Liver (tissue), 9 donors: ENCODE measurements around the gene TMEM178A. TPM values are rescaled to one million over a fixed set of nuclear protein-coding genes. Genes with fewer than 3 reads are reported as not detected.

Experiments used
- DNase-seq: peaks from one replicate; pipeline ENCODE4 v3.0.0-alpha.2; 2017; ENCODE audit warnings: low spot score
- H3K27ac ChIP-seq, 2 donors: one replicate each; pipeline ENCODE4 v1.7.0; 2013; ENCODE audit warnings: inconsistent platforms in 2 of 2, low read length in 2 of 2, control low read depth in 1 of 2, low read depth in 1 of 2, mild to moderate bottlenecking in 1 of 2
- H3K27me3 ChIP-seq, 4 donors: one replicate each; pipeline versions ENCODE4 v1.6.1 to v1.7.0; 2013; ENCODE audit warnings: low read length in 3 of 4, inconsistent platforms in 1 of 4, mild to moderate bottlenecking in 1 of 4, moderate library complexity in 1 of 4; ENCODE audit not compliant: control insufficient read depth in 4 of 4, insufficient read depth in 4 of 4
- H3K36me3 ChIP-seq, 4 donors: one replicate each; pipeline versions ENCODE4 v1.6.1 to v1.7.0; 2013; ENCODE audit warnings: low read length in 3 of 4, mild to moderate bottlenecking in 3 of 4, low read depth in 1 of 4, moderate library complexity in 1 of 4; ENCODE audit not compliant: control insufficient read depth in 4 of 4, insufficient read depth in 3 of 4
- H3K4me1 ChIP-seq, 4 donors: one replicate each; pipeline versions ENCODE4 v1.6.1 to v1.7.0; 2013; ENCODE audit warnings: low read length in 3 of 4, mild to moderate bottlenecking in 3 of 4, moderate library complexity in 1 of 4; ENCODE audit not compliant: control insufficient read depth in 4 of 4, insufficient read depth in 4 of 4
- H3K4me3 ChIP-seq, 3 donors: one replicate each; pipeline versions ENCODE4 v1.6.1 to v1.7.0; 2013; ENCODE audit warnings: low read length in 3 of 3, control low read depth in 1 of 3, low read depth in 1 of 3, mild to moderate bottlenecking in 1 of 3
- H3K9ac ChIP-seq, 2 donors: one replicate each; pipeline ENCODE4 v1.7.0; 2013; ENCODE audit warnings: low read length in 2 of 2, mild to moderate bottlenecking in 2 of 2, moderate library complexity in 2 of 2, control low read depth in 1 of 2, low read depth in 1 of 2
- H3K9me3 ChIP-seq, 4 donors: one replicate each; pipeline versions ENCODE4 v1.6.1 to v1.7.0; 2013; ENCODE audit warnings: low read length in 3 of 4; ENCODE audit not compliant: control insufficient read depth in 4 of 4
- EGR1 ChIP-seq, 2 donors: IDR thresholded peaks; 2 replicates each; pipeline ENCODE4 v1.6.1; 2016 to 2018; ENCODE audit warnings: antibody characterized with exemption in 2 of 2, low read depth in 2 of 2
- FOXA1 ChIP-seq: IDR thresholded peaks from 2 replicates; pipeline ENCODE4 v1.6.1; 2016; ENCODE audit warnings: antibody characterized with exemption
- FOXA2 ChIP-seq: IDR thresholded peaks from 2 replicates; pipeline ENCODE4 v1.6.1; 2016; ENCODE audit warnings: antibody characterized with exemption
- GABPA ChIP-seq, 2 donors: IDR thresholded peaks in 1 of 2; conservative IDR thresholded peaks in 1 of 2; 2 replicates each; pipeline ENCODE4 v1.6.1; 2016; ENCODE audit warnings: antibody characterized with exemption in 2 of 2, mild to moderate bottlenecking in 1 of 2, moderate library complexity in 1 of 2
- HNF4A ChIP-seq, 2 donors: conservative IDR thresholded peaks; 2 replicates each; pipeline ENCODE4 v1.6.1; 2016; ENCODE audit warnings: antibody characterized with exemption in 2 of 2, mild to moderate bottlenecking in 2 of 2
- HNF4G ChIP-seq: IDR thresholded peaks from 2 replicates; pipeline ENCODE4 v1.6.1; 2016; ENCODE audit warnings: antibody characterized with exemption
- JUND ChIP-seq, 2 donors: IDR thresholded peaks; 2 replicates each; pipeline ENCODE4 v1.6.1; 2016; ENCODE audit warnings: antibody characterized with exemption in 2 of 2
- NR2F2 ChIP-seq: IDR thresholded peaks from 2 replicates; pipeline ENCODE4 v1.6.1; 2016; ENCODE audit warnings: antibody characterized with exemption
- RAD21 ChIP-seq, 2 donors: IDR thresholded peaks; 2 replicates each; pipeline ENCODE4 v1.6.1; 2016; ENCODE audit warnings: antibody characterized with exemption in 2 of 2, mild to moderate bottlenecking in 2 of 2
- RXRA ChIP-seq, 2 donors: IDR thresholded peaks; 2 replicates each; pipeline ENCODE4 v1.6.1; 2017 to 2018; ENCODE audit warnings: antibody characterized with exemption in 2 of 2, mild to moderate bottlenecking in 1 of 2
- SP1 ChIP-seq: IDR thresholded peaks from 2 replicates; pipeline ENCODE4 v1.6.1; 2018; ENCODE audit warnings: antibody characterized with exemption, mild to moderate bottlenecking
- TAF1 ChIP-seq: conservative IDR thresholded peaks from 2 replicates; pipeline ENCODE4 v1.6.1; 2016; ENCODE audit warnings: antibody characterized with exemption, mild to moderate bottlenecking
- YY1 ChIP-seq: IDR thresholded peaks from 2 replicates; pipeline ENCODE4 v1.6.1; 2016; ENCODE audit warnings: antibody characterized with exemption, mild to moderate bottlenecking
- WGBS: extraction: QIAGEN DNeasy Blood & Tissue Kit; methylation state at CpG from one replicate; pipeline ENCODE4 v1.1.7; 2013; 5-methylcytosine and 5-hydroxymethylcytosine counted together
- polyA plus RNA-seq, 2 donors: library from polyadenylated mRNA; stranded (reverse) in 1 of 2; unstranded in 1 of 2; fragments of 200-250 nt in 1 of 2; fragments of >200 nt in 1 of 2; fragmentation: Nextera tagmentation in 1 of 2; extraction: Ambion mirVana in 1 of 2; gene quantifications; one replicate each; pipeline versions ENCODE4 v1.2.1 to v1.2.3, GENCODE V29; 2013 to 2015
- total RNA-seq, 2 donors: library from RNA; depleted of rRNA; stranded (reverse); fragments of >200 nt; gene quantifications; one replicate each; pipeline ENCODE4 v1.2.3, GENCODE V29; 2014
- TF ChIP-seq, protein P1 (sequence below): fragments of 150-350 bp; IDR thresholded peaks from 2 replicates; pipeline ENCODE4 v1.5.1; 2017; ENCODE audit warnings: improper control_type of control experiment, low read depth, low read length; ENCODE audit not compliant: missing input control
- TF ChIP-seq, protein P2 (sequence below): IDR thresholded peaks from 2 replicates; pipeline ENCODE4 v1.6.1; 2016; ENCODE audit warnings: antibody characterized with exemption, mild to moderate bottlenecking
- TF ChIP-seq, protein P3 (sequence below): IDR thresholded peaks from 2 replicates; pipeline ENCODE4 v1.6.1; 2016; ENCODE audit warnings: antibody characterized with exemption
- TF ChIP-seq, protein P4 (sequence below): IDR thresholded peaks from 2 replicates; pipeline ENCODE4 v1.6.1; 2016; ENCODE audit warnings: antibody characterized with exemption
- TF ChIP-seq, protein P5 (sequence below): IDR thresholded peaks from 2 replicates; pipeline ENCODE4 v1.6.1; 2016; ENCODE audit warnings: antibody characterized with exemption
- donor health status: healthy.
- donor health status: healthy.
- donor health status: healthy.
- donor health status: healthy.
- donor health status: healthy.

Gene TMEM178A
- total and polyA plus RNA-seq, 4 donors = 0.21 to 0.64 (median 0.49) TPM

DNA sequence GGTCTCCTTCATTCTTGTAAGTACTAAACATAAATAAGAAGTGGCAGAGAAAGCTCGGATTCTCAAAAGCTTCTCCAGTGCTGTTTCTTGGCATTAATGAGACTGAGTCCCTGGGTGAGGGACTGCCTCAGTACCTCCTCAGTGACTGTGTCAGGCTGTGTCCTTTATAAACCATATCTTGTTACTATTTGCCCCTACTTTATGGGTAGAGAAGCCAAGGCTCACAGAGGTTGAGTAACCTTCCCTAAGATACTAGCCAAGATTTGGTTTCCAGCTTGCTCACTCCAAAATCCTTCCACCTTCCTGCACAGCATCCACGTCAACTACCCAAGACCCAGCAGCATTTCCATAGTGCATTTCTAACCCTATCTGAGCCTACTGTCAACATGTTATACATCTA, 57.8 kb downstream of the TMEM178A start:
- no peaks in the 10 kb centered on the region for H3K4me1 ChIP-seq
- DNase-seq = no peak
- H3K9ac ChIP-seq = no peak overlapping the region
- H3K27me3 ChIP-seq = no peaks in the 10 kb centered on the region
- H3K9me3 ChIP-seq = no peaks in the 10 kb centered on the region
- no peak overlapping the region for H3K4me3 ChIP-seq
- no peak for TF ChIP-seq RXRA (IDR thresholded peaks at IDR 0.05)
- TF ChIP-seq FOXA1 = no peak
- H3K27ac ChIP-seq = no peak overlapping the region
- 87% methylated on average over 2 of the region's 2 CpGs for WGBS
- H3K36me3 ChIP-seq = no peaks in the 10 kb centered on the region

DNA sequence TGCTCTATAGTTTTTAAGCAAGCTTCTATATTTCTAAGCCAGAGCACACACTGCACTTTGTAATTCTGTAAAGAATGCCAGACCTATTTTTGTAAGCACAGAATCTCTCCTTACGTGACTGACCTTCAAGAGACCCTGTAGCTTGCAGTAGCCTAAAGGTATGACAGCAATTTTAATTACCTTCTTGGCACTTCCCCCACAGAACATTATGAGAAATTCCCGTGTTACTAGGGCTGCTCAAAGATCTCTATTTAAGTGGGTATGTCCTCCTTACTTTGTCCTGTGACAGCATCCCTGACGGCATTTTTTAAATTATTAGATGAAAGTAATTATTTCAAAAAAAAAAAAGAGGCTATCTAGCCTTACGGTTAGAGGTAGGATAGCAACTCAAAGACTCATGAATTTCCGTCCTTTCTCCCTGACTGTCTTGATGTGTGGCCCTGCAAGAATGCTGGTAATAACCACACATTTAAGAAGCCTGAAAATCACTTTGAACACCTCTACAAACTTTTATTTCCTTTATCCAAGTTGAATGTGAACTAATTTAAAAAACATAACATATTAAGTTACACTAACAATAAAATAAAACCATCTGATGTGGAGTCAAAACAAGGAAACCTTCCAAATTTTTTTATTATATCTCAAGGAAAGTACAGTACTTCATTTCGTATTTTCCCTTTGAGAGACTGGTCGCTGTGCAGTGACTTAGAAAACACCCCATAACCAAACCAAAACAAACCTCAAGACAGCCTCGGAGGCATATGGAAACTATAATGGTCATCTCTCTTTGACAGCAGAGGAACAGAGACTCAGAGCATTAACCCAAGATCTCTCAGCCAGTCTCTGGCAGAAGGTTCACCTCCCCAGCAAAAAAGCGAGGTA, 58.5 kb downstream of the TMEM178A start:
- H3K4me1 ChIP-seq = no peaks in the 10 kb centered on the region
- H3K4me3 ChIP-seq = no peak overlapping the region
- H3K36me3 ChIP-seq = no peaks in the 10 kb centered on the region
- H3K9ac ChIP-seq = no peak overlapping the region
- WGBS = 87% methylated on average over 9 of the region's 9 CpGs
- H3K27ac ChIP-seq = no peak overlapping the region
- no peaks in the 10 kb centered on the region for H3K9me3 ChIP-seq
- no peak for DNase-seq
- TF ChIP-seq JUND (IDR thresholded peaks at IDR 0.05) (no peak), GABPA (IDR thresholded peaks at IDR 0.05 in 1 of 2, conservative IDR thresholded peaks at IDR 0.05 in 1 of 2) (no peak), NR2F2 (no peak), HNF4A (conservative IDR thresholded peaks at IDR 0.05) (no peak), RXRA (IDR thresholded peaks at IDR 0.05) (no peak), FOXA2 (no peak), EGR1 (IDR thresholded peaks at IDR 0.05; ENCODE audit: low read depth in 2 of 2) (no peak), FOXA1 (no peak), RAD21 (IDR thresholded peaks at IDR 0.05) (no peak), YY1 (no peak), TAF1 (no peak), HNF4G (no peak), SP1 (no peak)
- TF ChIP-seq, protein P1, sequence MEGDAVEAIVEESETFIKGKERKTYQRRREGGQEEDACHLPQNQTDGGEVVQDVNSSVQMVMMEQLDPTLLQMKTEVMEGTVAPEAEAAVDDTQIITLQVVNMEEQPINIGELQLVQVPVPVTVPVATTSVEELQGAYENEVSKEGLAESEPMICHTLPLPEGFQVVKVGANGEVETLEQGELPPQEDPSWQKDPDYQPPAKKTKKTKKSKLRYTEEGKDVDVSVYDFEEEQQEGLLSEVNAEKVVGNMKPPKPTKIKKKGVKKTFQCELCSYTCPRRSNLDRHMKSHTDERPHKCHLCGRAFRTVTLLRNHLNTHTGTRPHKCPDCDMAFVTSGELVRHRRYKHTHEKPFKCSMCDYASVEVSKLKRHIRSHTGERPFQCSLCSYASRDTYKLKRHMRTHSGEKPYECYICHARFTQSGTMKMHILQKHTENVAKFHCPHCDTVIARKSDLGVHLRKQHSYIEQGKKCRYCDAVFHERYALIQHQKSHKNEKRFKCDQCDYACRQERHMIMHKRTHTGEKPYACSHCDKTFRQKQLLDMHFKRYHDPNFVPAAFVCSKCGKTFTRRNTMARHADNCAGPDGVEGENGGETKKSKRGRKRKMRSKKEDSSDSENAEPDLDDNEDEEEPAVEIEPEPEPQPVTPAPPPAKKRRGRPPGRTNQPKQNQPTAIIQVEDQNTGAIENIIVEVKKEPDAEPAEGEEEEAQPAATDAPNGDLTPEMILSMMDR = no peak
- TF ChIP-seq, protein P2, sequence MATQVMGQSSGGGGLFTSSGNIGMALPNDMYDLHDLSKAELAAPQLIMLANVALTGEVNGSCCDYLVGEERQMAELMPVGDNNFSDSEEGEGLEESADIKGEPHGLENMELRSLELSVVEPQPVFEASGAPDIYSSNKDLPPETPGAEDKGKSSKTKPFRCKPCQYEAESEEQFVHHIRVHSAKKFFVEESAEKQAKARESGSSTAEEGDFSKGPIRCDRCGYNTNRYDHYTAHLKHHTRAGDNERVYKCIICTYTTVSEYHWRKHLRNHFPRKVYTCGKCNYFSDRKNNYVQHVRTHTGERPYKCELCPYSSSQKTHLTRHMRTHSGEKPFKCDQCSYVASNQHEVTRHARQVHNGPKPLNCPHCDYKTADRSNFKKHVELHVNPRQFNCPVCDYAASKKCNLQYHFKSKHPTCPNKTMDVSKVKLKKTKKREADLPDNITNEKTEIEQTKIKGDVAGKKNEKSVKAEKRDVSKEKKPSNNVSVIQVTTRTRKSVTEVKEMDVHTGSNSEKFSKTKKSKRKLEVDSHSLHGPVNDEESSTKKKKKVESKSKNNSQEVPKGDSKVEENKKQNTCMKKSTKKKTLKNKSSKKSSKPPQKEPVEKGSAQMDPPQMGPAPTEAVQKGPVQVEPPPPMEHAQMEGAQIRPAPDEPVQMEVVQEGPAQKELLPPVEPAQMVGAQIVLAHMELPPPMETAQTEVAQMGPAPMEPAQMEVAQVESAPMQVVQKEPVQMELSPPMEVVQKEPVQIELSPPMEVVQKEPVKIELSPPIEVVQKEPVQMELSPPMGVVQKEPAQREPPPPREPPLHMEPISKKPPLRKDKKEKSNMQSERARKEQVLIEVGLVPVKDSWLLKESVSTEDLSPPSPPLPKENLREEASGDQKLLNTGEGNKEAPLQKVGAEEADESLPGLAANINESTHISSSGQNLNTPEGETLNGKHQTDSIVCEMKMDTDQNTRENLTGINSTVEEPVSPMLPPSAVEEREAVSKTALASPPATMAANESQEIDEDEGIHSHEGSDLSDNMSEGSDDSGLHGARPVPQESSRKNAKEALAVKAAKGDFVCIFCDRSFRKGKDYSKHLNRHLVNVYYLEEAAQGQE = no peak
- TF ChIP-seq, protein P3, sequence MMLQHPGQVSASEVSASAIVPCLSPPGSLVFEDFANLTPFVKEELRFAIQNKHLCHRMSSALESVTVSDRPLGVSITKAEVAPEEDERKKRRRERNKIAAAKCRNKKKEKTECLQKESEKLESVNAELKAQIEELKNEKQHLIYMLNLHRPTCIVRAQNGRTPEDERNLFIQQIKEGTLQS = no peak
- TF ChIP-seq, protein P4, sequence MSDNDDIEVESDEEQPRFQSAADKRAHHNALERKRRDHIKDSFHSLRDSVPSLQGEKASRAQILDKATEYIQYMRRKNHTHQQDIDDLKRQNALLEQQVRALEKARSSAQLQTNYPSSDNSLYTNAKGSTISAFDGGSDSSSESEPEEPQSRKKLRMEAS = no peak
- TF ChIP-seq, protein P5, sequence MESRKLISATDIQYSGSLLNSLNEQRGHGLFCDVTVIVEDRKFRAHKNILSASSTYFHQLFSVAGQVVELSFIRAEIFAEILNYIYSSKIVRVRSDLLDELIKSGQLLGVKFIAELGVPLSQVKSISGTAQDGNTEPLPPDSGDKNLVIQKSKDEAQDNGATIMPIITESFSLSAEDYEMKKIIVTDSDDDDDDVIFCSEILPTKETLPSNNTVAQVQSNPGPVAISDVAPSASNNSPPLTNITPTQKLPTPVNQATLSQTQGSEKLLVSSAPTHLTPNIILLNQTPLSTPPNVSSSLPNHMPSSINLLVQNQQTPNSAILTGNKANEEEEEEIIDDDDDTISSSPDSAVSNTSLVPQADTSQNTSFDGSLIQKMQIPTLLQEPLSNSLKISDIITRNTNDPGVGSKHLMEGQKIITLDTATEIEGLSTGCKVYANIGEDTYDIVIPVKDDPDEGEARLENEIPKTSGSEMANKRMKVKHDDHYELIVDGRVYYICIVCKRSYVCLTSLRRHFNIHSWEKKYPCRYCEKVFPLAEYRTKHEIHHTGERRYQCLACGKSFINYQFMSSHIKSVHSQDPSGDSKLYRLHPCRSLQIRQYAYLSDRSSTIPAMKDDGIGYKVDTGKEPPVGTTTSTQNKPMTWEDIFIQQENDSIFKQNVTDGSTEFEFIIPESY = no peak
- no peaks in the 10 kb centered on the region for H3K27me3 ChIP-seq
